HFFc6 (cell line): Measurements from ENCODE around the gene HSPA12A. TPM values are rescaled to one million over a fixed set of nuclear protein-coding genes. Genes with fewer than 3 reads are reported as not detected.

Experiments
- DNase-seq: peaks from one replicate; pipeline ENCODE4 v3.0.0-alpha.2; 2018
- H3K27ac Mint-ChIP-seq: 2 replicates; pipeline ENCODE4 v1.8.0; 2020; ENCODE audit warnings: mild to moderate bottlenecking, mixed read lengths
- H3K27me3 Mint-ChIP-seq: 2 replicates; pipeline ENCODE4 v1.8.0; 2021; ENCODE audit warnings: mild to moderate bottlenecking, moderate library complexity, mixed read lengths; ENCODE audit not compliant: insufficient read depth
- H3K36me3 Mint-ChIP-seq: 2 replicates; pipeline ENCODE4 v1.8.0; 2021; ENCODE audit warnings: low read depth, mixed read lengths
- H3K4me1 Mint-ChIP-seq: 2 replicates; pipeline ENCODE4 v1.8.0; 2020; ENCODE audit warnings: low read depth, mixed read lengths
- H3K4me3 Mint-ChIP-seq: 2 replicates; pipeline ENCODE4 v1.8.0; 2020; ENCODE audit warnings: mild to moderate bottlenecking, moderate library complexity, mixed read lengths
- H3K9me3 Mint-ChIP-seq: 2 replicates; pipeline ENCODE4 v1.8.0; 2020; ENCODE audit warnings: mild to moderate bottlenecking, mixed read lengths
- total RNA-seq, 6 experiments: library from RNA; stranded (reverse); fragmentation: NEBNext Ultra II Directional; extraction: Animal tissue kit (Norgen Biotek cat#: 25700); gene quantifications; 2 replicates in 1 of 6; 3 replicates in 5 of 6; pipeline ENCODE4 v1.2.3, GENCODE V29; 2021
- TF ChIP-seq, protein P1 (sequence below): fragments of 200-600 bp; sonication (generic); IDR thresholded peaks from 2 replicates; pipeline ENCODE4 v1.5.0; 2021; ENCODE audit warnings: antibody characterized with exemption, mild to moderate bottlenecking

Gene HSPA12A
- total RNA-seq, 6 experiments from 2014 or later, result 16.6 to 19.4 (median 17.7) TPM

DNA sequence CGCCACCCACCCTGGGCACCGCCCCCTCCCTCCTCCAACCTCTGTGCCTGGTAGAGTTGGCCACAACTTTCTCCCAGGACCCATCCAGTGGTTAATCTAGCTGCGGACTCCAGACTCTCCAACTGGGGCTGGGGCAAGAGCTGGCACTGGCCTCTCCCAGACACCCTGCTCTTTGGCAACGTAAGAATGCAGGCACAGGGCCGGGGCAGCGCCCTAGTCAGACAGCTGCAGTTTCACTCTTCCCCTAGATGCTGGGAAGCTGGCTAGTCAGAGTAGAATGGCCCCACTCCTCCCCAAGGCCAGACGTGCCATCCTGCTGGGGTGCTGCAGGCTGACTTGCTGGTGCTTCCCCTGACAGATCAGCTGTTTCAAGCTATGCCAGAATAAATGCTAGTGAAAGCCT lies 22.1 kb downstream of the HSPA12A start:
- DNase-seq, result no peak
- Mint-ChIP-seq H3K36me3 (no peaks in the 10 kb centered on the region; the same call in 1 of the 2 replicates), H3K27me3 (no peaks in the 10 kb centered on the region; the same call in 1 of the 2 replicates), H3K4me1 (peaks cover 6% of the 10 kb centered on the region; the same call in 1 of the 2 replicates), H3K9me3 (no peaks in the 10 kb centered on the region), H3K27ac (no peak overlapping the region), H3K4me3 (no peak overlapping the region)
- TF ChIP-seq, protein P1, sequence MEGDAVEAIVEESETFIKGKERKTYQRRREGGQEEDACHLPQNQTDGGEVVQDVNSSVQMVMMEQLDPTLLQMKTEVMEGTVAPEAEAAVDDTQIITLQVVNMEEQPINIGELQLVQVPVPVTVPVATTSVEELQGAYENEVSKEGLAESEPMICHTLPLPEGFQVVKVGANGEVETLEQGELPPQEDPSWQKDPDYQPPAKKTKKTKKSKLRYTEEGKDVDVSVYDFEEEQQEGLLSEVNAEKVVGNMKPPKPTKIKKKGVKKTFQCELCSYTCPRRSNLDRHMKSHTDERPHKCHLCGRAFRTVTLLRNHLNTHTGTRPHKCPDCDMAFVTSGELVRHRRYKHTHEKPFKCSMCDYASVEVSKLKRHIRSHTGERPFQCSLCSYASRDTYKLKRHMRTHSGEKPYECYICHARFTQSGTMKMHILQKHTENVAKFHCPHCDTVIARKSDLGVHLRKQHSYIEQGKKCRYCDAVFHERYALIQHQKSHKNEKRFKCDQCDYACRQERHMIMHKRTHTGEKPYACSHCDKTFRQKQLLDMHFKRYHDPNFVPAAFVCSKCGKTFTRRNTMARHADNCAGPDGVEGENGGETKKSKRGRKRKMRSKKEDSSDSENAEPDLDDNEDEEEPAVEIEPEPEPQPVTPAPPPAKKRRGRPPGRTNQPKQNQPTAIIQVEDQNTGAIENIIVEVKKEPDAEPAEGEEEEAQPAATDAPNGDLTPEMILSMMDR, result no peak

DNA sequence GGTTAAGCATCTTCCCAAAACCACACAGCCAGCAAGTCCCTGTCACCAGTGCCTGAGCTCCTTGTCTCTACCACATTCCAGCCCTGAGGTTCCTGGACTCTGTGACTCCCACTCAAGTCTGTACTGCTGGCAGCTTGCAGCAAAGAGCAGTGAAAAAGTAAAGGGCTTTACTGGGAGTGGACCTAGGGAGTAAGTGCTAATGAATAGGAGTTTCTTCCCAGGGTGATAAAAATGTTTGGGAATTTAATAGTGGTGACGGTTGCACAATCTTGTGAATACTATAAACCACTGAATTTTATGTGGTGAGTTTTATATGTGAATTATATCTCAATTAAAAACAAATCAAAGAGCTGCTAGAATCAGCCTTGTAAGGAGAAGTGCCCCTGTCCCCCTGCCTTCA lies 22.6 kb downstream of the HSPA12A start:
- TF ChIP-seq, protein P1, result no peak
- DNase-seq, result no peak
- H3K27me3 Mint-ChIP-seq, result no peaks in the 10 kb centered on the region; the same call in 1 of the 2 replicates
- H3K36me3 Mint-ChIP-seq, result peaks cover under 1% of the 10 kb centered on the region; the same call in 1 of the 2 replicates
- peaks cover 7% of the 10 kb centered on the region for H3K4me1 Mint-ChIP-seq
- no peak overlapping the region for H3K4me3 Mint-ChIP-seq
- no peaks in the 10 kb centered on the region for H3K9me3 Mint-ChIP-seq
- H3K27ac Mint-ChIP-seq, result no peak overlapping the region

DNA sequence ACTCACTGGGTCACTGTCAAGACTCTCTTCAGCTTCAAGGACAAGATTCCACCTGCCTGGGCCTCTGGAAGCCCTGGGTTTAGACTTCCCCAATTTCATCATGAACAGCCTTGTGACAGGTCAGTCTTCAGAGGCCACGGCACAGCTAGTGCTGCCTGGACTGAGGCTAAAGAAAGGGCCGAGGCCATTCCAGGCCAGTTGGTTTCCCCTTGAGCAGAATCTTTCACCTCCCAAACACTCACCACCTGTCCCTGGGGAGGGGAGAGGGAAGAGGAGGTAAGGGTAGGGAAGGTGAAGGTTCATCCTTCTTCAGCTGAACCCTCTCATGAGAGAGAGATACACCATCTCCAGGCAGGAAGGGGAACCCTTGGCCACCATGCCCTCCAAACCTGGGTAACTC lies 24.3 kb downstream of the HSPA12A start:
- no peak for DNase-seq
- Mint-ChIP-seq H3K4me1 (peaks cover 18% of the 10 kb centered on the region), H3K36me3 (peaks cover 5% of the 10 kb centered on the region; the same call in 1 of the 2 replicates), H3K4me3 (no peak overlapping the region), H3K27ac (no peak overlapping the region), H3K9me3 (no peaks in the 10 kb centered on the region), H3K27me3 (peaks cover 1% of the 10 kb centered on the region; the same call in 1 of the 2 replicates)
- TF ChIP-seq, protein P1, result no peak

DNA sequence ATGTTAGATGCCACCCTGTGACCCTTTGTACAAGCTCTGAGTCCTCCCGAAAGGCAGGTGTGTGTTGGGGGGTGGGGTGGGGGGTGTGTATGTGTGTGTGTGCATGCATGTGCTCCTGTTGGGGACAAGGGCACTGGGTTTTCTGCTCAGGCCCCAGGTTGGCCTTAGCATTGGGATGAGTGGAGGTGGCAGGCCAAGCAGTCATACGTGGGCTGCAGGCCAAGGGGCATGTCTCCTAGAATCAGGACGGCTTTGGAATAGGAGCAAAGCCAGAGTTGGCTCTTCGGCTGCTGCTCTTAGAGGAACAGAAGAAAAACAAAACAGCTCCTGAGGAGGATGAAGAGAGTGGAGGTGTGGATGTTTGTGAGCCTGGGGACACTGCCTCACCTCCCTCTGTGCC lies 26.0 kb downstream of the HSPA12A start:
- Mint-ChIP-seq H3K27me3 (peaks cover 1% of the 10 kb centered on the region; the same call in 1 of the 2 replicates), H3K9me3 (no peaks in the 10 kb centered on the region), H3K36me3 (peaks cover 5% of the 10 kb centered on the region; the same call in 1 of the 2 replicates), H3K4me3 (no peak overlapping the region), H3K27ac (peak overlapping the region; percentile 11; the same call in 1 of the 2 replicates), H3K4me1 (peaks cover 12% of the 10 kb centered on the region; the same call in 1 of the 2 replicates)
- DNase-seq, result no peak
- TF ChIP-seq, protein P1, result no peak

DNA sequence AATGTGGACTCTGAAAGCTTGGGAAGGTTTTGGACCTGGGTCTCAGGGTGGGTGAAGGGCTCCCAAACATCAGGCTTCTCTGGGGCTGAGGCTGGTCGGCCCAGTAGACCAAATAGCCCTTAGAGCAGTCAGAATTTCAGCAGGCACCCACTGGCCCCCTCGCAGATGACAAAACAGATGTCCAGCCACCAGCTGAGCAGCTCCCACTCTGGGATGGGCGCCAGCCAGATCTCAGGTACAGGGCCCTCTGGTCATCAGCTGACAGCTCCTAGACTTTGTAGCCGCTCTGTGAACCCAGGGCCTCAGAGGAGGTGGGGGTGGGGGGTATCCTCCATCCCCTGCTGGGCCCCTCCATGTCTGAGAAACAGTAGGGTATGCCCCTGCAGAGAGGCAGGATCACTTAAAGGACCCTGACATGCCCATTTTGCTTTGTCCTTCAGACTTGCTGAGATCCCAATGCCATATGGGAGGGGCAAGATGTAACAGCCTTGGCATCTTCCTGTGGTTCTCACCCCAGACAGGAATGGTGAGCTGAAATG lies 26.5 kb downstream of the HSPA12A start:
- Mint-ChIP-seq H3K4me3 (no peak overlapping the region), H3K4me1 (peaks cover 12% of the 10 kb centered on the region; the same call in 1 of the 2 replicates), H3K27ac (no peak overlapping the region), H3K27me3 (peaks cover 1% of the 10 kb centered on the region; the same call in 1 of the 2 replicates), H3K9me3 (no peaks in the 10 kb centered on the region), H3K36me3 (peaks cover 5% of the 10 kb centered on the region; the same call in 1 of the 2 replicates)
- TF ChIP-seq, protein P1, result no peak
- DNase-seq, result no peak
